Testis (tissue), 2 donors: Measurements from ENCODE around the gene U2AF2.

Source experiments
- CTCF ChIP-seq, 3 experiments: fragments of 450-650 bp in 2 of 3; fragments of 200-600 bp in 1 of 3; sonication (generic) in 1 of 3; IDR thresholded peaks; one replicate each; pipeline ENCODE4 v1.5.1; 2016 to 2019; ENCODE audit warnings: antibody characterized with exemption in 3 of 3, mild to moderate bottlenecking in 2 of 3, moderate library complexity in 1 of 3
- POLR2A ChIP-seq: fragments of 450-650 bp; IDR thresholded peaks from one replicate; pipeline ENCODE4 v1.6.1; 2017; ENCODE audit warnings: antibody characterized with exemption, mild to moderate bottlenecking, moderate library complexity

- TF ChIP-seq CTCF (IDR thresholded peaks at IDR 0.05) (no peak), POLR2A (no peak)
Observed at GRCh38 chr19:55666343-55667005, 11.6 kb downstream of the U2AF2 start.
